HepG2 (cell line): ENCODE data around the gene ZNF683. TPM values are rescaled to one million over a fixed set of nuclear protein-coding genes. Genes with fewer than 3 reads are reported as not detected.

ENCODE experiments used
- ATAC-seq: fragments of 200-7000 bp; cut with Tn5 transposase; 3 replicates; pipeline ENCODE4 v1.9.1; 2020; ENCODE audit warnings: mild to moderate bottlenecking, moderate library complexity
- BruUV-seq: library from RNA; stranded (reverse); fragments of 400-500 nt; replicated peaks from 2 replicates; lab custom pipeline; 2021; lab: Mats Ljungman, UMichigan
- CTCF ChIA-PET: fragments of 300-600 bp; formaldehyde crosslinking; extraction: SDS; loops from one replicate; lab custom pipeline; 2021; ENCODE audit warnings: low total read pairs, inconsistent platforms, low intra/inter-chr PET ratio; lab: Yijun Ruan, JAX
- POLR2A ChIA-PET: fragments of 350-600 bp; sonication (Branson Sonifier 250); formaldehyde crosslinking; loops from one replicate; lab custom pipeline; 2020; ENCODE audit warnings: antibody characterized with exemption, inconsistent platforms; lab: Yijun Ruan, JAX
- DNase-seq: peaks from one replicate; pipeline ENCODE4 v3.0.0-alpha.2; 2015; ENCODE audit warnings: low spot score
- FAIRE-seq: peaks from 3 replicates; lab custom pipeline; 2011; peaks lifted over from hg19 to GRCh38; lab: Jason Lieb, UNC
- H2AFZ ChIP-seq: one replicate; pipeline ENCODE4 v1.6.1; 2011; ENCODE audit warnings: low read length, inconsistent platforms
- H3K27ac ChIP-seq: fragments of 300-600 bp; 3 replicates; pipeline ENCODE4 v1.8.0; 2011; ENCODE audit warnings: mixed run types, mild to moderate bottlenecking, mixed read lengths, low read length, inconsistent platforms; ENCODE audit not compliant: insufficient read depth; ENCODE audit errors: extremely low read length
- H3K27me3 ChIP-seq, 2 experiments: fragments of 200-600 bp in 1 of 2; 2 replicates in 1 of 2; 3 replicates in 1 of 2; pipeline versions ENCODE4 v1.6.0 to v1.8.0; 2011; ENCODE audit warnings: low read length in 2 of 2, mild to moderate bottlenecking in 2 of 2, moderate library complexity in 2 of 2, inconsistent platforms in 1 of 2; ENCODE audit not compliant: insufficient read depth in 2 of 2, control insufficient read depth in 1 of 2
- H3K36me3 ChIP-seq, 2 experiments: fragments of 200-600 bp in 1 of 2; replicated peaks in 1 of 2; 2 replicates in 1 of 2; 3 replicates in 1 of 2; pipeline versions ENCODE4 v1.5.1 to v1.8.0; 2011; ENCODE audit warnings: low read length in 2 of 2, inconsistent platforms in 1 of 2; ENCODE audit not compliant: insufficient read depth in 2 of 2, control insufficient read depth in 1 of 2
- H3K4me1 ChIP-seq: 2 replicates; pipeline ENCODE4 v1.5.1; 2012; ENCODE audit warnings: low read length, inconsistent platforms; ENCODE audit not compliant: insufficient read depth
- H3K4me2 ChIP-seq: 2 replicates; pipeline ENCODE4 v1.6.0; 2011; ENCODE audit warnings: low read depth, low read length, inconsistent platforms
- H3K4me3 ChIP-seq, 3 experiments: fragments of 200-600 bp in 1 of 3; sonication (generic), shearing (Covaris generic) in 1 of 3; replicated peaks in 1 of 3; 2 replicates each; pipeline ENCODE4 v1.5.1; 2011 to 2016; ENCODE audit warnings: low read length in 3 of 3, inconsistent platforms in 2 of 3, low read depth in 2 of 3, mild to moderate bottlenecking in 2 of 3, control low read depth in 1 of 3, mixed read lengths in 1 of 3; ENCODE audit not compliant: insufficient read depth in 1 of 3
- H3K79me2 ChIP-seq: one replicate; pipeline ENCODE4 v1.6.1; 2011; ENCODE audit warnings: low read length, inconsistent platforms; ENCODE audit not compliant: insufficient read depth
- H3K9ac ChIP-seq: 2 replicates; pipeline ENCODE4 v1.6.0; 2011; ENCODE audit warnings: mild to moderate bottlenecking, low read depth, low read length, inconsistent platforms; ENCODE audit not compliant: insufficient read depth
- H3K9me3 ChIP-seq: 2 replicates; pipeline ENCODE4 v1.5.1; 2012; ENCODE audit warnings: mild to moderate bottlenecking, low read length
- H4K20me1 ChIP-seq: 2 replicates; pipeline ENCODE4 v1.6.0; 2011; ENCODE audit warnings: inconsistent platforms, mild to moderate bottlenecking, low read length, moderate library complexity; ENCODE audit not compliant: insufficient read depth
- ARID5B ChIP-seq: IDR thresholded peaks from 2 replicates; pipeline ENCODE4 v1.4.0; 2020; ENCODE audit warnings: mild to moderate bottlenecking, missing genetic modification reagents
- CCDC6 ChIP-seq: sonication (generic); formaldehyde crosslinking; IDR thresholded peaks from 2 replicates; pipeline ENCODE4 v1.8.1; 2022; ENCODE audit warnings: mild to moderate bottlenecking, missing genetic modification reagents, moderate library complexity
- FOSL1 ChIP-seq: sonication (generic); formaldehyde crosslinking; IDR thresholded peaks from 2 replicates; pipeline ENCODE4 v1.9.0; 2021; ENCODE audit warnings: missing genetic modification reagents, borderline replicate concordance
- FOXM1 ChIP-seq: sonication (generic); formaldehyde crosslinking; IDR thresholded peaks from 2 replicates; pipeline ENCODE4 v1.5.0; 2020; ENCODE audit warnings: missing genetic modification reagents
- MAZ ChIP-seq, 2 experiments: sonication (generic) in 1 of 2; formaldehyde crosslinking in 1 of 2; IDR thresholded peaks; 2 replicates each; pipeline versions ENCODE4 v1.5.0 to v1.6.1; 2012 to 2020; ENCODE audit warnings: low read depth in 2 of 2, mild to moderate bottlenecking in 2 of 2, borderline replicate concordance in 1 of 2, improper control_type of control experiment in 1 of 2, low read length in 1 of 2, missing genetic modification reagents in 1 of 2, moderate library complexity in 1 of 2
- MYC ChIP-seq: sonication (generic); formaldehyde crosslinking; IDR thresholded peaks from 2 replicates; pipeline ENCODE4 v1.9.0; 2021; ENCODE audit warnings: missing genetic modification reagents, borderline replicate concordance
- NFIC ChIP-seq: IDR thresholded peaks from 2 replicates; pipeline ENCODE4 v1.6.1; 2012; ENCODE audit warnings: mild to moderate bottlenecking, low read length, inconsistent platforms
- SAP130 ChIP-seq: IDR thresholded peaks from 2 replicates; pipeline ENCODE4 v1.6.1; 2016; ENCODE audit warnings: low read depth
- U2AF1 ChIP-seq: fragments of 200-400 bp; formaldehyde crosslinking; optimal IDR thresholded peaks from 2 replicates; pipeline ENCODE3; 2017; ENCODE audit warnings: mild to moderate bottlenecking, low read depth, low read length
- ZBTB43 ChIP-seq: sonication (generic); formaldehyde crosslinking; conservative IDR thresholded peaks from 2 replicates; pipeline ENCODE4 v1.4.0; 2020; ENCODE audit warnings: missing genetic modification reagents
- ZNF574 ChIP-seq: sonication (generic); formaldehyde crosslinking; IDR thresholded peaks from 2 replicates; pipeline ENCODE4 v1.4.0; 2020; ENCODE audit warnings: missing genetic modification reagents
- ZNF660 ChIP-seq: sonication (generic); formaldehyde crosslinking; IDR thresholded peaks from 2 replicates; pipeline ENCODE4 v1.5.1; 2020; ENCODE audit warnings: mild to moderate bottlenecking, low read depth, missing genetic modification reagents, borderline replicate concordance
- ZNF816 ChIP-seq: sonication (generic); formaldehyde crosslinking; IDR thresholded peaks from 2 replicates; pipeline ENCODE4 v1.8.0; 2022; ENCODE audit warnings: missing genetic modification reagents, mild to moderate bottlenecking, borderline replicate concordance
- WGBS: methylation state at CpG from one replicate; pipeline ENCODE4 v1.1.6; 2017; ENCODE audit warnings: low lambda C conversion rate; 5-methylcytosine and 5-hydroxymethylcytosine counted together
- in situ Hi-C: cut with HindIII; loops from 2 replicates; pipeline ENCODE4 v1.10.0; 2017; ENCODE audit warnings: low pct_unique_long_range_greater_than_20kb; ENCODE audit not compliant: extremely low pct_ligation_motif_present
- intact Hi-C: fragments of 100-400 bp; cut with micrococcal nuclease; formaldehyde crosslinking; loops from one replicate; pipeline ENCODE4 v1.10.0; 2022; ENCODE audit not compliant: unreplicated experiment
- polyA plus RNA-seq, 8 experiments: library from polyadenylated mRNA; depleted of rRNA in 3 of 8; stranded (reverse) in 7 of 8; unstranded in 1 of 8; fragments of >200 nt; fragmentation: Illumina TruSeq in 4 of 8; extraction: Trizol in 4 of 8; gene quantifications; 2 replicates each; pipeline versions ENCODE4 v1.2.1 to v1.2.3, GENCODE V29; 2011 to 2016; ENCODE audit warnings: low read depth in 4 of 8, missing spikeins in 1 of 8, mixed read lengths in 1 of 8; ENCODE audit not compliant: insufficient read depth in 1 of 8
- total RNA-seq, 5 experiments: library from RNA; depleted of rRNA; stranded (reverse); fragments of >200 nt; fragmentation: Illumina TruSeq; extraction: Trizol; gene quantifications; 2 replicates each; pipeline ENCODE4 v1.2.3, GENCODE V29; 2016; ENCODE audit warnings: low read depth in 1 of 5

The ZNF683 gene
- total and polyA plus RNA-seq, 2 of the 13 experiments (the other 11 are each of a cell fraction or from before 2014, with no cell fraction given) = not detected

- 73% methylated on average over 8 of the region's 9 CpGs for WGBS
- FAIRE-seq (no peak), DNase-seq (no peak)
- POLR2A ChIA-PET = no interaction called here
- H3K36me3 ChIP-seq = no peaks in the 10 kb centered on the region
- H4K20me1 ChIP-seq = no peaks in the 10 kb centered on the region
- BruUV-seq = no TSS peak
- TF ChIP-seq MYC = no peak
- no peak for TF ChIP-seq ZNF660
- TF ChIP-seq U2AF1 = no peak
- TF ChIP-seq ARID5B (CRISPR knock-in tag) = no peak
- TF ChIP-seq ZBTB43 (CRISPR knock-in tag) = no peak
- no peak for TF ChIP-seq FOXM1
- no peak for TF ChIP-seq NFIC
- TF ChIP-seq MAZ (IDR thresholded peaks at IDR 0.05; ENCODE audit: borderline replicate concordance, low read depth, low read length) = no peak
- TF ChIP-seq MAZ (CRISPR knock-in tag; IDR thresholded peaks at IDR 0.05; ENCODE audit: low read depth) = no peak
- TF ChIP-seq SAP130 (CRISPR knock-in tag) = no peak
- TF ChIP-seq ZNF574 (CRISPR knock-in tag) = no peak
- TF ChIP-seq ZNF816 = no peak
- TF ChIP-seq CCDC6 (CRISPR knock-in tag) = no peak
- no peak for TF ChIP-seq FOSL1
- TF ChIP-seq, all 625 proteins: peak for 0
- no peaks in the 10 kb centered on the region for H3K27me3 ChIP-seq
- CTCF ChIA-PET = no interaction called here
- in situ Hi-C loops (no loop called here), intact Hi-C loops (no loop called here)
- peaks cover 15% of the 10 kb centered on the region; the same call in 1 of the 2 replicates for H3K4me1 ChIP-seq
- H3K4me2 ChIP-seq = no peak overlapping the region
- H2AFZ ChIP-seq = no peak overlapping the region
- no peak overlapping the region for H3K9ac ChIP-seq
- no peaks in the 10 kb centered on the region for H3K79me2 ChIP-seq
- H3K27ac ChIP-seq = no peak overlapping the region
- no peak for ATAC-seq
- H3K9me3 ChIP-seq = no peaks in the 10 kb centered on the region
- H3K4me3 ChIP-seq = no peak overlapping the region
Observed at GRCh38 chr1:26318338-26319064, 54.0 kb downstream of the ZNF683 start.
